Measurements from ENCODE around the gene DNAJB4. TPM values are rescaled to one million over a fixed set of nuclear protein-coding genes. Genes with fewer than 3 reads are reported as not detected.
A peak's percentile ranks its signal among the peaks of the same experiment; 100 is the strongest.

DNAJB4 gene
- total RNA-seq (ENCODE audit: low replicate concordance), result 37.5 and 40.6 TPM in 2 replicates

- no peaks in the 10 kb centered on the region for H3K36me3 ChIP-seq
- peak within 1 kb of the TSS; percentile 95 for H3K27ac ChIP-seq
- H3K27me3 ChIP-seq, result no peaks in the 10 kb centered on the region
- peaks cover 3% of the 10 kb centered on the region for H3K27me3 Mint-ChIP-seq (ENCODE audit: insufficient read depth, low read depth)
- no peaks in the 10 kb centered on the region for H3K9me3 Mint-ChIP-seq
- H3K79me2 ChIP-seq (ENCODE audit: low read depth), result peaks cover 35% of the 10 kb centered on the region
- TF ChIP-seq CTCF (IDR thresholded peaks at IDR 0.05) (no peak), EZH2phosphoT487 (IDR thresholded peaks at IDR 0.05) (no peak), EZH2 (IDR thresholded peaks at IDR 0.05) (no peak)
- H4K20me1 ChIP-seq (ENCODE audit: low read depth), result no peaks in the 10 kb centered on the region
- peaks cover 29% of the 10 kb centered on the region for H3K4me1 Mint-ChIP-seq
- H3K4me1 ChIP-seq, result peaks cover 21% of the 10 kb centered on the region
- peak; percentile 81 for DNase-seq (ENCODE audit: low spot score)
- no peak within 1 kb of the TSS for H2AFZ ChIP-seq (replicated peaks)
- H3K4me3 ChIP-seq, result peak within 1 kb of the TSS; percentile 50
- H3K4me2 ChIP-seq, result peak within 1 kb of the TSS; percentile 79
- H3F3A ChIP-seq (ENCODE audit: low read depth), result peaks cover 34% of the 10 kb centered on the region
- no peaks in the 10 kb centered on the region for H3K9me3 ChIP-seq (ENCODE audit: low read depth)
- H3K27ac Mint-ChIP-seq, result peak within 1 kb of the TSS; percentile 98
- peak within 1 kb of the TSS; percentile 75 for H3K9ac ChIP-seq
- no peaks in the 10 kb centered on the region for H3K36me3 Mint-ChIP-seq
- peak within 1 kb of the TSS; percentile 87 for H3K4me3 Mint-ChIP-seq
These were observed at the start of gene DNAJB4 for GRCh38 chr1:78004719-78005447. Gene DNAJB4 (plus strand): TSS chr1:78004939. CDS start chr1:78005111, 172 bp downstream.

GRCh38 chr1:77955709-77956108 is 49.0 kb upstream of the DNAJB4 start:
- Histone ChIP-seq H3K4me1 (no peaks in the 10 kb centered on the region), H3K4me3 (no peak overlapping the region), H3K27me3 (no peaks in the 10 kb centered on the region), H3K4me2 (no peak overlapping the region), H3K36me3 (peaks cover 62% of the 10 kb centered on the region), H3K27ac (no peak overlapping the region), H3K9ac (no peak overlapping the region), H3F3A (ENCODE audit: low read depth) (peaks cover 41% of the 10 kb centered on the region), H3K9me3 (ENCODE audit: low read depth) (no peaks in the 10 kb centered on the region), H3K79me2 (ENCODE audit: low read depth) (peaks cover 83% of the 10 kb centered on the region), H4K20me1 (ENCODE audit: low read depth) (peaks cover 77% of the 10 kb centered on the region), H2AFZ (replicated peaks) (no peak overlapping the region)
- H3K36me3 Mint-ChIP-seq, result peaks cover 40% of the 10 kb centered on the region
- H3K4me1 Mint-ChIP-seq, result no peaks in the 10 kb centered on the region
- no peak for DNase-seq (ENCODE audit: low spot score)
- TF ChIP-seq EZH2phosphoT487 (IDR thresholded peaks at IDR 0.05), result no peak
- no peak for TF ChIP-seq EZH2 (IDR thresholded peaks at IDR 0.05)
- no peak for TF ChIP-seq CTCF (IDR thresholded peaks at IDR 0.05)
- H3K27me3 Mint-ChIP-seq (ENCODE audit: insufficient read depth, low read depth), result no peaks in the 10 kb centered on the region
- no peak overlapping the region for H3K27ac Mint-ChIP-seq
- no peak overlapping the region for H3K4me3 Mint-ChIP-seq
- no peaks in the 10 kb centered on the region for H3K9me3 Mint-ChIP-seq

- Mint-ChIP-seq H3K4me1 (no peaks in the 10 kb centered on the region), H3K4me3 (no peak overlapping the region), H3K27me3 (ENCODE audit: insufficient read depth, low read depth) (no peaks in the 10 kb centered on the region), H3K36me3 (peaks cover 44% of the 10 kb centered on the region), H3K27ac (no peak overlapping the region), H3K9me3 (no peaks in the 10 kb centered on the region)
- Histone ChIP-seq H3K27me3 (no peaks in the 10 kb centered on the region), H3K9me3 (ENCODE audit: low read depth) (no peaks in the 10 kb centered on the region), H3K36me3 (peaks cover 62% of the 10 kb centered on the region), H3K4me2 (no peak overlapping the region), H3F3A (ENCODE audit: low read depth) (peaks cover 40% of the 10 kb centered on the region), H2AFZ (replicated peaks) (no peak overlapping the region), H3K9ac (no peak overlapping the region), H3K27ac (no peak overlapping the region), H3K4me3 (no peak overlapping the region), H4K20me1 (ENCODE audit: low read depth) (peaks cover 77% of the 10 kb centered on the region), H3K79me2 (ENCODE audit: low read depth) (peaks cover 83% of the 10 kb centered on the region), H3K4me1 (no peaks in the 10 kb centered on the region)
- no peak for DNase-seq (ENCODE audit: low spot score)
- TF ChIP-seq EZH2 (IDR thresholded peaks at IDR 0.05) (no peak), EZH2phosphoT487 (IDR thresholded peaks at IDR 0.05) (no peak), CTCF (IDR thresholded peaks at IDR 0.05) (no peak)
These were observed 48.3 kb upstream of the DNAJB4 start for GRCh38 chr1:77956464-77956863.
